ENCODE results near the gene OR5M10. TPM values are rescaled to one million over a fixed set of nuclear protein-coding genes. Genes with fewer than 3 reads are reported as not detected.
"Not testable (repeated sequence)": the region's sequence is repeated elsewhere in the genome, so short reads cannot be mapped to it uniquely, and the experiment has no call there.

OR5M10 gene
- not detected for total RNA-seq

DNA sequence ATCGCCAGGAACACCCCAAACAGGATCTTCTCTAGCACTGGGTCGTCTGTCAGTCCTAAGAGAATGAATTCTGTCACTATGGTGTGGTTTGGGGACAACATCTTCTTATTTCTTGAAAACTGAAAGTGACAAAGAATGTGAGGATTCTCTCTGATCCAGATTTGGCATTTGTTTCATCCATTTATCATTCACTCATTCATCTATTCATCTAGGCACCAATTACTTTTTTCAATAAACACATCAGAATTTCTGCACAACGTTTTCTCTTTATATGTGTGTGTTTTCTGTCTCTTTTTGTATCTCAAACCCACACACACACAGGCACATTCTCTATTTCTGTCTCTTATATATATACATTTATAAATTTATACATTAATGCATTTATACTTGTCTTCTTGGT is at the start of gene OR5M10:
Gene OR5M10, minus strand, starts transcription at position 101 of the 400 bp plus-strand sequence. Its CDS starts 0 bp downstream, at position 101.
- CTCF ChIA-PET: no interaction called here
- POLR2A ChIA-PET: no interaction called here

DNA sequence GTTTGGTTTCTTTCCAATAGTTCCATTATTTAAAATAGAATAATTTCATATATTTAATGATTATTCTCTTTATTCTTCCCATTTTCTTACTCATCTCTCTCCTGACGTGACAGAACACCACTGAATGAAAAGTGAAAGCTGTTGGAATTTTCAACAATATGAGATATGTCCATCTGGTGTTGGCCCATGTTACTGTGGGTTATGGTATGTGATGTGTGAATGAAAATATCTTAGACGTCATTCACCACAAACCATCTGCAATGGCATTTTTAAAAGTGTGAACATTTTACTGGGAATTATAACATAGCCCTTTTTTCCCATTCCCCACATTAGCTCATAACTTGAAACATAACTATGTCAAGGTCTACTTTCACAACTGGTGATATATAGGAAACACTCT is 48.4 kb upstream of the OR5M10 start:
- ChIA-PET POLR2A (no interaction called here), CTCF (no interaction called here)

DNA sequence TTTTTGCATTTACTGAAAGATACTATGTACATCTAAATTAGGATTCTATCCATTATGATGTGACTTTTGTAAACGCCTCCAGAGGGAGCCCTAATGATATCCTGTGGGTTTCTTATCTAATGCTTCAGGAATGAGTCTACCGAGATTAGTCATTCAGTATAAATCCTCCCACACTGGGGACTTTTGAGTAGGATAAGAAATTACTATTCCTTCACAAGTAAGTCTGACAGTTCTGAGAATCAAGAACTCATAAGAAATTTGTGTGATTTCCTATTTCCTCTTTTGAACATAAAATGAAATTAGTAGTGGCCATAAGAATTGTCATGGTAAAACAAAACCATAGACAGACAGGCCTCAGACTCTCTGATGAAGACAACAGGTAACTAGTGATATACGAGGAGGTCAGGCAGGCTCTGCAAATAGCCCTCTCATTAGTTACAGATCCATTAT is 47.2 kb upstream of the OR5M10 start:
- ChIA-PET POLR2A (no interaction called here), CTCF (no interaction called here)

DNA sequence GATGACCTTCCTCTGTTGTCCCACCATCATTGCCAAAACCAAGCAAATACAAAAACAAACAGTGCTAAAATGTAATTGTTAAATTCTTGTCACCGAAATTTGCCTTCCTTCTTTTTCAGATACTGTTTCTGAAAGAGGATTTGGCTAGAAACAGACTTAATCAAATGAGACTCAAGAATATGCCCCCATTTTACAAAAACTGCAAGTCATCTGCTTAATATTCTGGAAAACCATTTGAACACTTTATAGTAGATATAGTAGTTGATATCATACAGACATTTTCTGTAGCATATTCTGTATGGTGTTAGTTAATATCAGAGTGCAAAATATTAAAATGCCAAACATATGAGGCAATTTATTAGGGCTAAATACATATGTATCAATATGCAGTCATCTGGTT is 33.7 kb upstream of the OR5M10 start:
- POLR2A ChIA-PET: no interaction called here
- CTCF ChIA-PET: no interaction called here

DNA sequence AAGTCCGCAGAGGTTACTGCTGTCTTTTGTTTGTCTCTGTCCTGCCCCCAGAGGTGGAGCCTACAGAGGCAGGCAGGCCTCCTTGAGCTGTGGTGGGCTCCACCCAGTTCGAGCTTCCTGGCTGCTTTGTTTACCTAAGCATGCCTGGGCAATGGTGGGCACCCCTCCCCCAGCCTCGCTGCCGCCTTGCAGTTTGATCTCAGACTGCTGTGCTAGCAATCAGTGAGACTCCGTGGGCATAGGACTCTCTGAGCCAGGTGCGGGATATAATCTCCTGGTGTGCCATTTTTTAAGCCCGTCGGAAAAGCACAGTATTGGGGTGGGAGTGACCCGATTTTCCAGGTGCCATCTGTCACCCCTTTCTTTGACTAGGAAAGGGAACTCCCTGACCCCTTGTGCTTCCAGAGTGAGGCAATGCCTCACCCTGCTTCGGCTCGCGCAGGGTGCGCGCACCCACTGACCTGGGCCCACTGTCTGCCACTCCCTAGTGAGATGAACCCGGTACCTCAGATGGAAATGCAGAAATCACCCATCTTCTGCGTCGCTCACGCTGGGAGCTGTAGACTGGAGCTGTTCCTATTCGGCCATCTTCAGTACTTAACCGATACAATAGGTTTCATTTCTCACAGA is 14.7 kb upstream of the OR5M10 start:
- POLR2A ChIA-PET, CTCF ChIA-PET: not testable (repeated sequence)

DNA sequence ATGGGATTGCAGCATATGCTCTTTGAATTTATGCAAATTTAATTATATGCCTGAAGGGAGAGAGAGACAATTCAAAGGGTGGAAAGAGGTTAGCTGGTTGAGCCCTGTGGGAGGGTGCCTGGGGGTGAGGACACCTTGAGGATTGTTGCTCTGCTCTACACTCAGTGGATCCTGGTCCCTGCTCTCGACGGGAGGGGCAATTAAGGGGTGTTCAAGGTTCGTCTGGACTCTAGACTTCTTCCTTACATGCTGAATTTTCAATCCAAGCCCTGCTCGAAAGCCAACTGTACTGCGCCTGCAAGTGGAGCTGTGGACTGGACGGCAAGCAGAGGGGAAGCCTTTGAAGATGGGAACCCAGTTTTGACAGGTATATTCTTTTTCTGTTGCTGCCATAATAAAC is 18.9 kb downstream of the OR5M10 start:
- CTCF ChIA-PET: no interaction called here

DNA sequence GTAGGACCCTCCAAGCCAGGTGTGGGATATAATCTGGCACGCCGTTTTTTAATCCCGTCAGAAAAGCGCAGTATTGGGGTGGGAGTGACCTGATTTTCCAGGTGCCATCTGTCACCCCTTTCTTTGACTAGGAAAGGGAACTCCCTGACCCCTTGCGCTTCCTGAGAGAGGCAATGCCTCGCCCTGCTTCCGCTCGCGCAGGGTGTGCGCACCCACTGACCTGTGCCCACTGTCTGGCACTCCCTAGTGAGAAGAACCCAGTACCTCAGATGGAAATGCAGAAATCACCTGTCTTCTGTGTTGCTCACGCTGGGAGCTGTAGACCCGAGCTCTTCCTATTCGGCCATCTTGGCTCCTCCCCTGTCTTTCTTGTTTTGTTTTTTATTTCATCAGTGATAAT is 22.8 kb downstream of the OR5M10 start:
- POLR2A ChIA-PET, CTCF ChIA-PET: not testable (repeated sequence)

More for the DNA sequence above, 18.9 kb downstream of the OR5M10 start:
- POLR2A ChIA-PET: no interaction called here

DNA sequence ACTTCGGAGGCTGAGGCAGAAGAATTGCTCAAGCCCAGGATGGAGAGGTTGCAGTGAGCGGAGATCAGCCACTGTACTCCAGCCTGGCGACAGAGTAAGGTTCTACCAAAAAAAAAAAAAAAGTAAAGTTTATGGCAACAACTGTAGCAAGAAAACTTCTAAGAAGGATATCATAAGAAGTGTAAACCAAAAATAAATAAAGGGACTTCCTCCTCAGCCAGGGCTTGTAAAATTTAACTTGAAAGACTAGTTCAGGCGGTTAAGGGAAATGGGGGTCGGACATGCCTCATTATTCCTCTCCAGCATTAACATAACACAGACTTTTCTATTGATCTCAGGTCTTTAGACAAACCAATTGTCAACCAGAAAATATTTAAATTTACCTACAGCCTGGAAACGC is 32.0 kb downstream of the OR5M10 start:
- ChIA-PET CTCF (no interaction called here), POLR2A (no interaction called here)

DNA sequence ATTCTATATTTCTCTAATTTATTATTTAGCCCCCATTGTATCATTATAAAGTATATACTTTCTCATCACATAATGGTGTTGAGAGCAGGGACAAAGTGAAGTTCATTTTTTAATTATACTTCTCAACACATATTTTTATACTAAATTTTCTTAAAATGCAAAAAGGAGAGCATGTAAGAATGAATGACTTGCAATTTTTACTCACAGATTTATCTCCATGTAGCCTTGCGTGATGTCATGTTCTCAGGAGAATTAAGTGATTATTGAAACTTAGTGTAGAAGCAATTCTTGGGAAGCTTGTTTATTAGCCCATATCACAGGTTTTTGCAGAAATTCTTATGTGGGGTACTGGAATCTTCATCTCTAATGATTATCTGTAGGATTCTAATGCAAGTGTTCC is 33.8 kb downstream of the OR5M10 start:
- ChIA-PET CTCF (no interaction called here), POLR2A (no interaction called here)

DNA sequence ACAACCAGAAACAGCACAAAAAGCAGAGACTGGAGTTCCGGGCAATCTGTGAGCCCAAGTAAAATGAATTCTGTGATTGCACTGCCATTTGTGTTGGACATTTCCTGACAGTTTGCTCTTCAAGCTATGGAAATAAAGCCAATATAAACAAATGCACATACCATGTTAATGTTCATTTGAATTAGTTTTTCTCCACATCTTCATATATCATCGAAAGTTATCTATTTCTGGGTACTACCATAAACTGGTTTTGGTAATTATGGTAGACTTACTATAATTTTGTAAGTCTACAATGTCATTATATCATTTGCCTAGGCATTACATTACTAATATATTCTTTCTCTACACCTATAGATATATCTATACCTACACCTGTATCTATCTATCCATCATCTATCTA is 34.4 kb downstream of the OR5M10 start, which contains the start of gene OR5M11:
Gene OR5M11, minus strand, starts transcription at position 101 of the 400 bp plus-strand sequence. Its CDS starts 0 bp downstream, at position 101.
- POLR2A ChIA-PET: no interaction called here
- CTCF ChIA-PET: no interaction called here

DNA sequence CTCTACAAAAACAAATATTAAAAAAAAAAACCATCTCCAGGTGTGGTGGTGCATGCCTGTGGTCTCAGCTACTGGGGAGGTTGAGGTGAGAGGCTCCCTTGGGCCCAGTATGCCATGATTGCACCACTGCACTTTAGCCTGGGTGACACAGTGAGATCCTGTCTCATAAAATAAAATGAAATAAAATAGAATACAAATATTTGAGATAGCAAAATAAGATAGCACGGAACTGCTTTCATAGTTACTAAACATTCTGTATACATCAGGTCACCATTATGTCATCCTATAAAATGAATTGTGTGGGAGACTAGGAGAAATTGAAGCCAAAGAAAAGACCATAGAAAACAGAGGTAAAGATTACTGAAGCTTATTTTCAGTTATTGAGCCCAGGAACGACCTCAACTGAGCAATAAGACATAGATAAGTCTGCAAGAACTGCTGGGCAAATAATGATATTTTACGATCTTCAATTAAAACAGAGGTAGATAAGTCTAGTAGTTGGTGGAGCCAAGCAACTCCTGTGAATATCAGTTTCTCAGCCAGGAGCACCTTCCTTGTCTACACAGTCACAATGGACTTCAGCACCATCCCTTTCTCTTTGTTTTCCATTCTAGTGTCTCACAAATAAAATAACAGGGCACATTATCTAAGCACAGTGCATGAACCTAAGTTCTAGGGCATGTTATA is 44.3 kb downstream of the OR5M10 start:
- CTCF ChIA-PET: no interaction called here
- POLR2A ChIA-PET: no interaction called here

DNA sequence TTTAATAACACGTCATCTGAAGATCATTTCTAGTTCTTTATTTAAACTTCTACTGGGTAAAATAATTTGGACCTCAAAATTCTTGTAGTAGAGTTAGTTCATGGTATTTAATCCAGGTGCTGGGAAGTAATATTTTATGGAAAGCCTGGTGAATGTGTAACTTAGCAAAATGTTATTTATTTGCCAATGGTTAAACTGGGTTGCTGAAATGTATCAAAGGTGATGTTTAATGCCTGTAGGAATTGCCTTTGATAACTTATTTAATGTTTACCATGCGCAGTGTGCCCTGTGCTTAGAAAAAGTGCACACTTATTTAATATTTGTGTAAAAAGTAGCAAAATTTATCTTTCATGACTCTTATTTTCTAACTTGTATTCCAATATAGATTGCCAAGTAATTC is 45.7 kb downstream of the OR5M10 start:
- ChIA-PET CTCF (no interaction called here), POLR2A (no interaction called here)

Other genes with a start within 250 kb of the OR5M10 start
- gene OR8K1, start 231.7 kb downstream of the OR5M10 start, total RNA-seq: not detected
- not detected for gene OR8J1, start 223.4 kb downstream of the OR5M10 start, total RNA-seq
- gene OR8U1, start 202.1 kb downstream of the OR5M10 start, total RNA-seq: not detected
- not detected for gene OR5AL1, start 165.0 kb downstream of the OR5M10 start, total RNA-seq
- not detected for gene OR5M3, start 104.4 kb downstream of the OR5M10 start, total RNA-seq
- not detected for gene OR5M8, start 86.4 kb downstream of the OR5M10 start, total RNA-seq
- gene OR5M11, start 34.5 kb downstream of the OR5M10 start, total RNA-seq: not detected
- not detected for gene OR5M1, start 37.2 kb upstream of the OR5M10 start, total RNA-seq
- not detected for gene OR5AP2, start 64.7 kb upstream of the OR5M10 start, total RNA-seq
- not detected for gene OR5AR1, start 86.0 kb upstream of the OR5M10 start, total RNA-seq
- gene OR9G1, start 121.4 kb upstream of the OR5M10 start, total RNA-seq: not detected
- not detected for gene OR9G4, start 171.0 kb upstream of the OR5M10 start, total RNA-seq

Measured in activated CD8-positive, alpha-beta memory T cell treated with anti-CD3 and anti-CD28 coated beads for 36 hours (primary cell).